GM12878 (cell line): ENCODE data around the gene XAGE2. TPM values are rescaled to one million over a fixed set of nuclear protein-coding genes. Genes with fewer than 3 reads are reported as not detected.

Experiments
- ATAC-seq: fragments of 200-7000 bp; cut with Tn5 transposase; 3 replicates; pipeline ENCODE4 v1.9.1; 2020; ENCODE audit warnings: mild to moderate bottlenecking, moderate library complexity
- BruUV-seq: library from RNA; stranded (reverse); fragments of 400-500 nt; replicated peaks from 2 replicates; lab custom pipeline; 2021; lab: Mats Ljungman, UMichigan
- CTCF ChIA-PET: fragments of 300-600 bp; sonication (Branson Sonifier 250); formaldehyde crosslinking; extraction: SDS; loops from one replicate; lab custom pipeline; 2021; ENCODE audit warnings: inconsistent platforms; lab: Yijun Ruan, JAX
- POLR2A ChIA-PET: fragments of 350-600 bp; formaldehyde crosslinking; extraction: SDS; loops from one replicate; lab custom pipeline; 2021; ENCODE audit warnings: inconsistent platforms; lab: Charles Lee
- RAD21 ChIA-PET: fragments of 300-600 bp; sonication (Branson Sonifier 250); formaldehyde crosslinking; loops from one replicate; lab custom pipeline; 2023; ENCODE audit warnings: antibody characterized with exemption; ENCODE audit not compliant: unreplicated experiment; lab: Charles Lee
- SMC1A ChIA-PET: fragments of 300-600 bp; sonication (Branson Sonifier 250); formaldehyde crosslinking; loops from one replicate; lab custom pipeline; 2023; ENCODE audit not compliant: unreplicated experiment, uncharacterized antibody; lab: Charles Lee
- DNase-seq: peaks from one replicate; pipeline ENCODE4 v3.0.0-alpha.2; 2011; ENCODE audit warnings: low read depth, low spot score
- FAIRE-seq: peaks from 3 replicates; lab custom pipeline; 2011; peaks lifted over from hg19 to GRCh38; lab: Jason Lieb, UNC
- H2AFZ ChIP-seq: 2 replicates; pipeline ENCODE4 v1.6.0; 2011; ENCODE audit warnings: low read depth, low read length, control low read depth; ENCODE audit not compliant: control insufficient read depth
- H3K27ac ChIP-seq: 2 replicates; pipeline ENCODE4 v1.5.1; 2011; ENCODE audit warnings: control low read depth; ENCODE audit not compliant: control insufficient read depth, insufficient read depth
- H3K27me3 ChIP-seq, 2 experiments: replicated peaks in 1 of 2; 2 replicates each; pipeline versions ENCODE4 v1.6.0 to v1.6.1; 2011; ENCODE audit warnings: low read length in 1 of 2; ENCODE audit not compliant: control insufficient read depth in 2 of 2, insufficient read depth in 2 of 2
- H3K36me3 ChIP-seq, 2 experiments: 2 replicates each; pipeline ENCODE4 v1.5.1; 2011; ENCODE audit warnings: low read length in 1 of 2; ENCODE audit not compliant: control insufficient read depth in 2 of 2, insufficient read depth in 2 of 2
- H3K4me1 ChIP-seq: 2 replicates; pipeline ENCODE4 v1.6.1; 2011; ENCODE audit warnings: mild to moderate bottlenecking, low read length, moderate library complexity, mixed read lengths; ENCODE audit not compliant: control insufficient read depth, insufficient read depth
- H3K4me2 ChIP-seq: 2 replicates; pipeline ENCODE4 v1.6.0; 2011; ENCODE audit warnings: control low read depth; ENCODE audit not compliant: control insufficient read depth, insufficient read depth
- H3K4me3 ChIP-seq: fragments of 200-600 bp; sonication (generic); 2 replicates; pipeline ENCODE4 v1.5.1; 2016
- H3K79me2 ChIP-seq: 2 replicates; pipeline ENCODE4 v1.6.0; 2011; ENCODE audit warnings: low read length; ENCODE audit not compliant: control insufficient read depth, insufficient read depth
- H3K9ac ChIP-seq: 2 replicates; pipeline ENCODE4 v1.8.0; 2011; ENCODE audit warnings: low read length, control low read depth, mixed read lengths; ENCODE audit not compliant: control insufficient read depth, insufficient read depth
- H3K9me3 ChIP-seq: replicated peaks from 3 replicates; pipeline ENCODE4 v1.5.1; 2011; ENCODE audit warnings: mild to moderate bottlenecking, low read length; ENCODE audit not compliant: control insufficient read depth, insufficient read depth
- H4K20me1 ChIP-seq: 2 replicates; pipeline ENCODE4 v1.6.0; 2011; ENCODE audit not compliant: control insufficient read depth, insufficient read depth
- EGR1 ChIP-seq, 2 experiments: IDR thresholded peaks; 1 replicate in 1 of 2; 2 replicates in 1 of 2; pipeline ENCODE4 v1.6.1; 2011 to 2012; ENCODE audit warnings: low read depth in 2 of 2, low read length in 2 of 2, borderline replicate concordance in 1 of 2, mild to moderate bottlenecking in 1 of 2, moderate library complexity in 1 of 2
- FOS ChIP-seq: IDR thresholded peaks from 3 replicates; pipeline ENCODE4 v1.6.1; 2011; ENCODE audit warnings: borderline replicate concordance; ENCODE audit not compliant: insufficient read length; ENCODE audit errors: extremely low read depth
- LARP7 ChIP-seq: fragments of 450-650 bp; IDR thresholded peaks from 2 replicates; pipeline ENCODE4 v1.6.1; 2017; ENCODE audit warnings: mild to moderate bottlenecking
- POLR2AphosphoS5 ChIP-seq: IDR thresholded peaks from 2 replicates; pipeline ENCODE4 v1.6.1; 2011; ENCODE audit warnings: mild to moderate bottlenecking, low read length, inconsistent platforms
- POU2F2 ChIP-seq: IDR thresholded peaks from 3 replicates; pipeline ENCODE4 v1.6.1; 2011; ENCODE audit warnings: low read depth, mild to moderate bottlenecking, low read length, borderline replicate concordance
- RCOR1 ChIP-seq: conservative IDR thresholded peaks from 2 replicates; pipeline ENCODE4 v1.6.1; 2012; ENCODE audit warnings: low read depth, low read length, improper control_type of control experiment
- SMAD1 ChIP-seq: fragments of 450-650 bp; IDR thresholded peaks from 2 replicates; pipeline ENCODE4 v1.6.1; 2018; ENCODE audit warnings: mild to moderate bottlenecking, low read depth; ENCODE audit not compliant: partially characterized antibody
- SRF ChIP-seq, 2 experiments: IDR thresholded peaks; 2 replicates each; pipeline ENCODE4 v1.6.1; 2011; ENCODE audit warnings: low read depth in 2 of 2, low read length in 2 of 2, mild to moderate bottlenecking in 1 of 2, moderate library complexity in 1 of 2
- ZBED1 ChIP-seq: IDR thresholded peaks from 2 replicates; pipeline ENCODE4 v1.6.1; 2016; ENCODE audit warnings: borderline replicate concordance
- ZNF24 ChIP-seq: fragments of 450-650 bp; IDR thresholded peaks from 2 replicates; pipeline ENCODE4 v1.6.1; 2017; ENCODE audit warnings: antibody characterized with exemption, mild to moderate bottlenecking
- in situ Hi-C: fragments of 300-500 bp; cut with MboI; formaldehyde crosslinking; loops from 9 replicates; pipeline ENCODE4 v1.14.3; 2018; ENCODE audit warnings: mixed read lengths
- intact Hi-C: fragments of 100-400 bp; cut with micrococcal nuclease; formaldehyde crosslinking; loops from one replicate; pipeline ENCODE4 v1.14.2; 2022; ENCODE audit not compliant: unreplicated experiment
- polyA plus RNA-seq, 11 experiments: library from polyadenylated mRNA; depleted of rRNA in 4 of 11; unstranded in 6 of 11; stranded (reverse) in 5 of 11; fragments of >200 nt; fragmentation: Nextera tagmentation in 4 of 11; fragmentation: Illumina TruSeq in 1 of 11; extraction: Ambion mirVana in 4 of 11; extraction: Trizol in 1 of 11; gene quantifications; 1 replicate in 1 of 11; 2 replicates in 10 of 11; pipeline versions ENCODE4 v1.2.1 to v1.2.3, GENCODE V29; 2011 to 2016; ENCODE audit warnings: inconsistent platforms in 2 of 11, missing spikeins in 2 of 11, low read depth in 1 of 11
- total RNA-seq, 4 experiments: library from RNA; depleted of rRNA in 3 of 4; stranded (reverse); fragments of >200 nt in 3 of 4; fragmentation: Illumina TruSeq in 1 of 4; extraction: Trizol in 1 of 4; gene quantifications; 2 replicates each; pipeline versions ENCODE4 v1.2.1 to v1.2.3, GENCODE V29; 2013 to 2021
- TF ChIP-seq, protein P1 (sequence below): fragments of 450-650 bp; IDR thresholded peaks from 2 replicates; pipeline ENCODE4 v1.6.1; 2018; ENCODE audit warnings: borderline replicate concordance, mild to moderate bottlenecking; ENCODE audit not compliant: partially characterized antibody
- TF ChIP-seq, protein P2 (sequence below): IDR thresholded peaks from 2 replicates; pipeline ENCODE4 v1.6.1; 2011; ENCODE audit warnings: borderline replicate concordance, low read depth, mild to moderate bottlenecking, moderate library complexity, mixed read lengths, low read length; ENCODE audit not compliant: insufficient read depth; ENCODE audit errors: extremely low read length
- TF ChIP-seq, protein P3 (sequence below): fragments of 150-350 bp; IDR thresholded peaks from 2 replicates; pipeline ENCODE4 v1.6.1; 2016; ENCODE audit warnings: low read depth, low read length
- TF ChIP-seq, protein P4 (sequence below): fragments of 450-650 bp; IDR thresholded peaks from 2 replicates; pipeline ENCODE4 v1.6.1; 2018; ENCODE audit warnings: mild to moderate bottlenecking, low read depth, moderate library complexity; ENCODE audit not compliant: partially characterized antibody

The XAGE2 gene
- total and polyA plus RNA-seq, 10 of the 15 experiments (the other 5 are each of a cell fraction or from before 2014, with no cell fraction given): not detected

DNA sequence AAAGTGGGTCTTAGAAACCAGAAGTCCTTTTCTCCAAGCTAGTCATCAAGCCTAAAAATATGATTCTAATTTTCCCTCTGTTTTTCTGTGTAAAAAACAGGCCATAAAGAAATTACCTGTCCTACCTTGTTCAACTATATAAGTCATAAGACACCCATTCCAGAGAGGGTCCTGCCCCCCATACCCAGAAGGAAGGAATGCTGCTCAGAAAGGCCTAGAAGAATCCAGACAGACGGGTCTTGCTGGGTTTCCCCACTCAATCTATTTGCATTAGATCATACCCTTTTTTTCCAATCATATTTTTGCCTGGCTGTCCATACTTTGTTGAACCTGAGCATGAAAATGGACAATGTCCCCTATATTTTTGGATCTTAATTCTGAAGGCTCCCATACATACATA, 16.3 kb upstream of the XAGE2 start (continued):
- TF ChIP-seq SRF (IDR thresholded peaks at IDR 0.05; ENCODE audit: low read depth in 2 of 2, low read length in 2 of 2): no peak
- no peak for TF ChIP-seq ZNF24
- TF ChIP-seq LARP7: no peak
- no peak for TF ChIP-seq ZBED1
- TF ChIP-seq POU2F2: no peak

DNA sequence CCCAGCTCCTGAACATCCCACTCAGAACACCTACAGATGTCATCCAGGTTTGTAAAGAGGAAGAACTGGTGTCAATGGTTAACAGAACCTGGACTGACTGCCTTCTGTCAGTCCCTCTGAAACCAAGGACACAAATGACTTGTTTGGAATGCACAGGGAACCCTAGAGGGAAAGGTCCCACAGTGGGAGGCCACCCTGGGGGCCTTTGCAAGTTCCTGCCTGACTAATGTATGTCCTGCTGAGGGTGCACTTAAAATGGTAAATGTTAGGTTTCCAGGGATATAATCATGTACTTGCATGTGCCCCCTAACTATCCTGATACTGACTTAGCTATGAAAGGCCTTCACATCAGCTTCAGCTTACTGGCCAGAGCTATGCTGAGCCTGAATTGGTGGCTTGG, 15.0 kb upstream of the XAGE2 start:
- ChIA-PET RAD21 (no interaction called here), POLR2A (no interaction called here), SMC1A (interaction anchor here (0.6 kb wide), 1 partner anchor 443 kb away, joined by 3 read pairs; no protein-coding TSS in a partner anchor), CTCF (no interaction called here)
- BruUV-seq: no TSS peak
- no peak overlapping the region for H3K4me3 ChIP-seq
- no peak overlapping the region for H3K27ac ChIP-seq
- H3K4me2 ChIP-seq: no peak overlapping the region
- H2AFZ ChIP-seq: no peak overlapping the region
- FAIRE-seq (no peak), ATAC-seq (no peak), DNase-seq (no peak)
- no peaks in the 10 kb centered on the region for H3K27me3 ChIP-seq
- H3K9ac ChIP-seq: no peak overlapping the region
- H3K9me3 ChIP-seq: no peaks in the 10 kb centered on the region
- in situ Hi-C loops: no loop called here
- H4K20me1 ChIP-seq: no peaks in the 10 kb centered on the region
- H3K36me3 ChIP-seq: no peaks in the 10 kb centered on the region
- no peaks in the 10 kb centered on the region for H3K79me2 ChIP-seq
- intact Hi-C loops: no loop called here
- H3K4me1 ChIP-seq: no peaks in the 10 kb centered on the region
- TF ChIP-seq, protein P1, sequence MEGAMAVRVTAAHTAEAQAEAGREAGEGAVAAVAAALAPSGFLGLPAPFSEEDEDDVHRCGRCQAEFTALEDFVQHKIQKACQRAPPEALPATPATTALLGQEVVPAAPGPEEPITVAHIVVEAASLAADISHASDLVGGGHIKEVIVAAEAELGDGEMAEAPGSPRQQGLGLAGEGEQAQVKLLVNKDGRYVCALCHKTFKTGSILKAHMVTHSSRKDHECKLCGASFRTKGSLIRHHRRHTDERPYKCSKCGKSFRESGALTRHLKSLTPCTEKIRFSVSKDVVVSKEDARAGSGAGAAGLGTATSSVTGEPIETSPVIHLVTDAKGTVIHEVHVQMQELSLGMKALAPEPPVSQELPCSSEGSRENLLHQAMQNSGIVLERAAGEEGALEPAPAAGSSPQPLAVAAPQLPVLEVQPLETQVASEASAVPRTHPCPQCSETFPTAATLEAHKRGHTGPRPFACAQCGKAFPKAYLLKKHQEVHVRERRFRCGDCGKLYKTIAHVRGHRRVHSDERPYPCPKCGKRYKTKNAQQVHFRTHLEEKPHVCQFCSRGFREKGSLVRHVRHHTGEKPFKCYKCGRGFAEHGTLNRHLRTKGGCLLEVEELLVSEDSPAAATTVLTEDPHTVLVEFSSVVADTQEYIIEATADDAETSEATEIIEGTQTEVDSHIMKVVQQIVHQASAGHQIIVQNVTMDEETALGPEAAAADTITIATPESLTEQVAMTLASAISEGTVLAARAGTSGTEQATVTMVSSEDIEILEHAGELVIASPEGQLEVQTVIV: no peak
- TF ChIP-seq EGR1 (IDR thresholded peaks at IDR 0.05; ENCODE audit: borderline replicate concordance in 1 of 2, low read depth in 2 of 2, low read length in 2 of 2) (no peak), RCOR1 (no peak), FOS (no peak), SMAD1 (no peak), POLR2AphosphoS5 (no peak)
- TF ChIP-seq, protein P2, sequence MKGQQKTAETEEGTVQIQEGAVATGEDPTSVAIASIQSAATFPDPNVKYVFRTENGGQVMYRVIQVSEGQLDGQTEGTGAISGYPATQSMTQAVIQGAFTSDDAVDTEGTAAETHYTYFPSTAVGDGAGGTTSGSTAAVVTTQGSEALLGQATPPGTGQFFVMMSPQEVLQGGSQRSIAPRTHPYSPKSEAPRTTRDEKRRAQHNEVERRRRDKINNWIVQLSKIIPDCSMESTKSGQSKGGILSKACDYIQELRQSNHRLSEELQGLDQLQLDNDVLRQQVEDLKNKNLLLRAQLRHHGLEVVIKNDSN: no peak
- TF ChIP-seq, protein P3, sequence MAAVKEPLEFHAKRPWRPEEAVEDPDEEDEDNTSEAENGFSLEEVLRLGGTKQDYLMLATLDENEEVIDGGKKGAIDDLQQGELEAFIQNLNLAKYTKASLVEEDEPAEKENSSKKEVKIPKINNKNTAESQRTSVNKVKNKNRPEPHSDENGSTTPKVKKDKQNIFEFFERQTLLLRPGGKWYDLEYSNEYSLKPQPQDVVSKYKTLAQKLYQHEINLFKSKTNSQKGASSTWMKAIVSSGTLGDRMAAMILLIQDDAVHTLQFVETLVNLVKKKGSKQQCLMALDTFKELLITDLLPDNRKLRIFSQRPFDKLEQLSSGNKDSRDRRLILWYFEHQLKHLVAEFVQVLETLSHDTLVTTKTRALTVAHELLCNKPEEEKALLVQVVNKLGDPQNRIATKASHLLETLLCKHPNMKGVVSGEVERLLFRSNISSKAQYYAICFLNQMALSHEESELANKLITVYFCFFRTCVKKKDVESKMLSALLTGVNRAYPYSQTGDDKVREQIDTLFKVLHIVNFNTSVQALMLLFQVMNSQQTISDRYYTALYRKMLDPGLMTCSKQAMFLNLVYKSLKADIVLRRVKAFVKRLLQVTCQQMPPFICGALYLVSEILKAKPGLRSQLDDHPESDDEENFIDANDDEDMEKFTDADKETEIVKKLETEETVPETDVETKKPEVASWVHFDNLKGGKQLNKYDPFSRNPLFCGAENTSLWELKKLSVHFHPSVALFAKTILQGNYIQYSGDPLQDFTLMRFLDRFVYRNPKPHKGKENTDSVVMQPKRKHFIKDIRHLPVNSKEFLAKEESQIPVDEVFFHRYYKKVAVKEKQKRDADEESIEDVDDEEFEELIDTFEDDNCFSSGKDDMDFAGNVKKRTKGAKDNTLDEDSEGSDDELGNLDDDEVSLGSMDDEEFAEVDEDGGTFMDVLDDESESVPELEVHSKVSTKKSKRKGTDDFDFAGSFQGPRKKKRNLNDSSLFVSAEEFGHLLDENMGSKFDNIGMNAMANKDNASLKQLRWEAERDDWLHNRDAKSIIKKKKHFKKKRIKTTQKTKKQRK: no peak
- TF ChIP-seq, protein P4, sequence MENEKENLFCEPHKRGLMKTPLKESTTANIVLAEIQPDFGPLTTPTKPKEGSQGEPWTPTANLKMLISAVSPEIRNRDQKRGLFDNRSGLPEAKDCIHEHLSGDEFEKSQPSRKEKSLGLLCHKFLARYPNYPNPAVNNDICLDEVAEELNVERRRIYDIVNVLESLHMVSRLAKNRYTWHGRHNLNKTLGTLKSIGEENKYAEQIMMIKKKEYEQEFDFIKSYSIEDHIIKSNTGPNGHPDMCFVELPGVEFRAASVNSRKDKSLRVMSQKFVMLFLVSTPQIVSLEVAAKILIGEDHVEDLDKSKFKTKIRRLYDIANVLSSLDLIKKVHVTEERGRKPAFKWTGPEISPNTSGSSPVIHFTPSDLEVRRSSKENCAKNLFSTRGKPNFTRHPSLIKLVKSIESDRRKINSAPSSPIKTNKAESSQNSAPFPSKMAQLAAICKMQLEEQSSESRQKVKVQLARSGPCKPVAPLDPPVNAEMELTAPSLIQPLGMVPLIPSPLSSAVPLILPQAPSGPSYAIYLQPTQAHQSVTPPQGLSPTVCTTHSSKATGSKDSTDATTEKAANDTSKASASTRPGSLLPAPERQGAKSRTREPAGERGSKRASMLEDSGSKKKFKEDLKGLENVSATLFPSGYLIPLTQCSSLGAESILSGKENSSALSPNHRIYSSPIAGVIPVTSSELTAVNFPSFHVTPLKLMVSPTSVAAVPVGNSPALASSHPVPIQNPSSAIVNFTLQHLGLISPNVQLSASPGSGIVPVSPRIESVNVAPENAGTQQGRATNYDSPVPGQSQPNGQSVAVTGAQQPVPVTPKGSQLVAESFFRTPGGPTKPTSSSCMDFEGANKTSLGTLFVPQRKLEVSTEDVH: no peak
